IMR-90 (cell line): ENCODE data around the gene OTULINL.

Experiments
- BHLHE40 ChIP-seq: fragments of 150-350 bp; IDR thresholded peaks from 2 replicates; pipeline ENCODE4 v1.6.1; 2016; ENCODE audit warnings: mild to moderate bottlenecking, low read depth, low read length
- CEBPB ChIP-seq: IDR thresholded peaks from 2 replicates; pipeline ENCODE4 v1.6.1; 2012; ENCODE audit warnings: low read depth, low read length, improper control_type of control experiment
- CTCF ChIP-seq: conservative IDR thresholded peaks from 2 replicates; pipeline ENCODE4 v1.5.1; 2012; ENCODE audit warnings: mild to moderate bottlenecking, low read depth, low read length, improper control_type of control experiment
- FOS ChIP-seq: fragments of 150-350 bp; IDR thresholded peaks from 2 replicates; pipeline ENCODE4 v1.6.1; 2016; ENCODE audit warnings: low read depth, low read length
- MXI1 ChIP-seq: IDR thresholded peaks from 2 replicates; pipeline ENCODE4 v1.6.1; 2012; ENCODE audit warnings: low read depth, mild to moderate bottlenecking, low read length, moderate library complexity, borderline replicate concordance
- POLR2A ChIP-seq: IDR thresholded peaks from 2 replicates; pipeline ENCODE4 v1.6.1; 2012; ENCODE audit warnings: mild to moderate bottlenecking, low read depth, low read length
- RAD21 ChIP-seq: IDR thresholded peaks from 2 replicates; pipeline ENCODE4 v1.6.1; 2012; ENCODE audit warnings: low read length, improper control_type of control experiment
- RCOR1 ChIP-seq: IDR thresholded peaks from 2 replicates; pipeline ENCODE4 v1.6.1; 2012; ENCODE audit warnings: mild to moderate bottlenecking, low read length, improper control_type of control experiment; ENCODE audit not compliant: insufficient replicate concordance
- RFX5 ChIP-seq: IDR thresholded peaks from 2 replicates; pipeline ENCODE4 v1.8.0; 2012; ENCODE audit warnings: low read depth, mild to moderate bottlenecking, low read length, moderate library complexity
- USF2 ChIP-seq: fragments of 150-350 bp; IDR thresholded peaks from 2 replicates; pipeline ENCODE4 v1.6.1; 2017; ENCODE audit warnings: mild to moderate bottlenecking, antibody characterized with exemption, low read length, low read depth

GRCh38 chr5:14560091-14560595 lies 21.4 kb upstream of the OTULINL start:
- no peak for TF ChIP-seq CTCF
- no peak for TF ChIP-seq CEBPB
- TF ChIP-seq POLR2A = no peak
- no peak for TF ChIP-seq BHLHE40
- no peak for TF ChIP-seq RAD21
- TF ChIP-seq USF2 = no peak
- TF ChIP-seq RCOR1 = no peak
- TF ChIP-seq FOS = no peak
- no peak for TF ChIP-seq RFX5
- TF ChIP-seq MXI1 = no peak
